Glutamatergic neuron (in vitro differentiated cells): ENCODE measurements around the gene GLTP. TPM values are rescaled to one million over a fixed set of nuclear protein-coding genes. Genes with fewer than 3 reads are reported as not detected.
"Not testable (repeated sequence)": the region's sequence is repeated elsewhere in the genome, so short reads cannot be mapped to it uniquely, and the experiment has no call there.

Source experiments
- DNase-seq: peaks from one replicate; pipeline ENCODE4 v3.0.0; 2022
- H3K27ac Mint-ChIP-seq: one replicate; pipeline ENCODE4 v1.8.0; 2020; ENCODE audit warnings: mild to moderate bottlenecking, mixed read lengths, inconsistent platforms; ENCODE audit not compliant: unreplicated experiment
- H3K27me3 Mint-ChIP-seq: one replicate; pipeline ENCODE4 v1.8.0; 2020; ENCODE audit warnings: mild to moderate bottlenecking, moderate library complexity, mixed read lengths, inconsistent platforms; ENCODE audit not compliant: unreplicated experiment
- H3K36me3 Mint-ChIP-seq: one replicate; pipeline ENCODE4 v1.8.0; 2020; ENCODE audit warnings: mild to moderate bottlenecking, mixed read lengths, inconsistent platforms; ENCODE audit not compliant: unreplicated experiment
- H3K4me1 Mint-ChIP-seq: one replicate; pipeline ENCODE4 v1.8.0; 2020; ENCODE audit warnings: mild to moderate bottlenecking, low read depth, mixed read lengths, inconsistent platforms; ENCODE audit not compliant: unreplicated experiment
- H3K4me3 Mint-ChIP-seq: one replicate; pipeline ENCODE4 v1.8.0; 2020; ENCODE audit warnings: mild to moderate bottlenecking, mixed read lengths, inconsistent platforms; ENCODE audit not compliant: unreplicated experiment
- H3K9me3 Mint-ChIP-seq: one replicate; pipeline ENCODE4 v1.8.0; 2020; ENCODE audit warnings: mild to moderate bottlenecking, moderate library complexity, mixed read lengths, inconsistent platforms; ENCODE audit not compliant: unreplicated experiment
- CTCF ChIP-seq: fragments of 200-600 bp; sonication (generic); IDR thresholded peaks from one replicate; pipeline ENCODE4 v1.5.0; 2021; ENCODE audit not compliant: partially characterized antibody, unreplicated experiment
- total RNA-seq: library from RNA; stranded (reverse); fragmentation: NEBNext Ultra II Directional; extraction: Animal tissue kit (Norgen Biotek cat#: 25700); gene quantifications from one replicate; pipeline ENCODE4 v1.2.1, GENCODE V29; 2021; ENCODE audit not compliant: unreplicated experiment

Gene GLTP
- total RNA-seq, 1 donor from 2014 or later, result 22.6 TPM

- Mint-ChIP-seq H3K4me3 (peak overlapping the region; percentile 98), H3K27ac (peak overlapping the region; percentile 93), H3K36me3 (peaks cover 9% of the 10 kb centered on the region), H3K4me1 (peaks cover 22% of the 10 kb centered on the region), H3K9me3 (peaks cover 9% of the 10 kb centered on the region), H3K27me3 (peaks cover 9% of the 10 kb centered on the region)
- TF ChIP-seq CTCF, result no peak
- DNase-seq, result no peak
Observed at GRCh38 chr12:109900752-109901580, 20.6 kb upstream of the GLTP start.

GRCh38 chr12:109899783-109900751, 19.7 kb upstream of the GLTP start, which contains the start of gene TCHP:
Gene TCHP (plus strand): TSS chr12:109900274. CDS start chr12:109903027, 2,753 bp downstream.
- Mint-ChIP-seq H3K4me3 (peak within 1 kb of the TSS; percentile 98), H3K27me3 (peaks cover 13% of the 10 kb centered on the region)
- peak; percentile 86 for DNase-seq

DNA sequence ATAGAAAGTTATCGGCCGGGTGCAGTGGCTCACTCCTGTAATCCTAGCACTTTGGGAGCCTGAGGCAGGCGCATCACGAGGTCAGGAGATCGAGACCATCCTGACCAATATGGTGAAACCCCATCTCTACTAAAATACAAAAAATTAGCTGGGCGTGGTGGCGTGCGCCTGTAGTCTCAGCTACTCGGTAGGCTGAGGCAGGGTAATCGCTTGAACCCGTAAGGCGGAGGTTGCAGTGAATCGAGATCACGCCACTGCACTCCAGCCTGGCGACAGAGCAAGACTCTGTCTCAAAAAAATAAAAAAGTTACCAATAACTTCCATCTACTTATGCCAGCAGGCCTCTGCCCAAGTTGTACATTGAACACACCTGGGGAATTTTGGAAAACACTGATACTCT, 19.0 kb upstream of the GLTP start:
- Mint-ChIP-seq H3K4me1 (peaks cover 22% of the 10 kb centered on the region), H3K27me3 (peaks cover 13% of the 10 kb centered on the region)
- H3K27ac Mint-ChIP-seq, result not testable (repeated sequence)

More at GRCh38 chr12:109899783-109900751, 19.7 kb upstream of the GLTP start, which contains the start of gene TCHP:
- Mint-ChIP-seq H3K36me3 (peaks cover 8% of the 10 kb centered on the region), H3K27ac (peak within 1 kb of the TSS; percentile 93), H3K9me3 (peaks cover 8% of the 10 kb centered on the region), H3K4me1 (peaks cover 22% of the 10 kb centered on the region)
- no peak for TF ChIP-seq CTCF

GRCh38 chr12:109897029-109897428, 16.7 kb upstream of the GLTP start:
- H3K27ac Mint-ChIP-seq, result no peak overlapping the region
- no peak for DNase-seq
- no peak for TF ChIP-seq CTCF
- no peak overlapping the region for H3K4me3 Mint-ChIP-seq
- peaks cover 18% of the 10 kb centered on the region for H3K27me3 Mint-ChIP-seq
- H3K36me3 Mint-ChIP-seq, result no peaks in the 10 kb centered on the region
- peaks cover 10% of the 10 kb centered on the region for H3K9me3 Mint-ChIP-seq
- H3K4me1 Mint-ChIP-seq, result peaks cover 12% of the 10 kb centered on the region

More for the DNA sequence above, 19.0 kb upstream of the GLTP start:
- H3K36me3 Mint-ChIP-seq, H3K9me3 Mint-ChIP-seq, DNase-seq: not testable (repeated sequence)
- H3K4me3 Mint-ChIP-seq, result peak overlapping the region; percentile 20

GRCh38 chr12:109896188-109896587, 15.8 kb upstream of the GLTP start:
- H3K9me3 Mint-ChIP-seq, result peaks cover 7% of the 10 kb centered on the region
- peaks cover 18% of the 10 kb centered on the region for H3K27me3 Mint-ChIP-seq
- no peak for TF ChIP-seq CTCF
- H3K4me1 Mint-ChIP-seq, result peaks cover 6% of the 10 kb centered on the region
- no peaks in the 10 kb centered on the region for H3K36me3 Mint-ChIP-seq
- DNase-seq, result no peak
- H3K27ac Mint-ChIP-seq, result no peak overlapping the region
- no peak overlapping the region for H3K4me3 Mint-ChIP-seq
